HG03095 (cell line): Measurements from ENCODE around the gene COL6A1.

Source experiments
- ATAC-seq: cut with Tn5 transposase; IDR thresholded peaks from one replicate; pipeline ENCODE4 v1.9.1; 2021; ENCODE audit warnings: moderate library complexity; ENCODE audit not compliant: unreplicated experiment

The COL6A1 gene

DNA sequence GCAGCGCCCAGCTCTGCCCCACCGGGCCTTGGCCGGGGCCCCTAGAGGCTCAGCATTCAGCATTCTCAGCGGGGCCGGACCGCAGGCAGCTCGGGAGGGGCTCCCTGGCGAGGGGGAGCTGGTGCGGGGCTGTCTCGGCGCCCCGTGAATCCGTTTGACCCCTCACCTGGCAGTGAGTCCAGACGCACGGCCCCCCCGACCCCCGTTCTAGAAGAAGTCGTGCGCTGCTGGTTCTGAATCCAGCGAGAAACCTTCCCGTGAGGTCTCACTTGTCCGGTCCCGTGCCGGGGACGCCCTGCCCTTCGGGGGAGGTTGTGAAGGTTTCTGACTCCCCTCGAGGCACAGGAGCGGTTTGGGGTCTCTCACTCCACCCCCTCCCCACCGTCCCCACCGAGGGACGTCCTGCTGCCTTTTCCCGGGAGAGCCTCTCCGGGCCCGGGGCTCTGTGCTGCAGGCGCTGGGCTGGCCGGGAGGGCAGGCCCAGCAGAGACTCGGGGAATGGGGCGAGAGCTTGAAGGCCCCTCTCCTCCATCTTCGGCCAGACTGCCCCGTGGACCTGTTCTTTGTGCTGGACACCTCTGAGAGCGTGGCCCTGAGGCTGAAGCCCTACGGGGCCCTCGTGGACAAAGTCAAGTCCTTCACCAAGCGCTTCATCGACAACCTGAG lies 655 bp downstream of the COL6A1 start:
- ATAC-seq: no peak

DNA sequence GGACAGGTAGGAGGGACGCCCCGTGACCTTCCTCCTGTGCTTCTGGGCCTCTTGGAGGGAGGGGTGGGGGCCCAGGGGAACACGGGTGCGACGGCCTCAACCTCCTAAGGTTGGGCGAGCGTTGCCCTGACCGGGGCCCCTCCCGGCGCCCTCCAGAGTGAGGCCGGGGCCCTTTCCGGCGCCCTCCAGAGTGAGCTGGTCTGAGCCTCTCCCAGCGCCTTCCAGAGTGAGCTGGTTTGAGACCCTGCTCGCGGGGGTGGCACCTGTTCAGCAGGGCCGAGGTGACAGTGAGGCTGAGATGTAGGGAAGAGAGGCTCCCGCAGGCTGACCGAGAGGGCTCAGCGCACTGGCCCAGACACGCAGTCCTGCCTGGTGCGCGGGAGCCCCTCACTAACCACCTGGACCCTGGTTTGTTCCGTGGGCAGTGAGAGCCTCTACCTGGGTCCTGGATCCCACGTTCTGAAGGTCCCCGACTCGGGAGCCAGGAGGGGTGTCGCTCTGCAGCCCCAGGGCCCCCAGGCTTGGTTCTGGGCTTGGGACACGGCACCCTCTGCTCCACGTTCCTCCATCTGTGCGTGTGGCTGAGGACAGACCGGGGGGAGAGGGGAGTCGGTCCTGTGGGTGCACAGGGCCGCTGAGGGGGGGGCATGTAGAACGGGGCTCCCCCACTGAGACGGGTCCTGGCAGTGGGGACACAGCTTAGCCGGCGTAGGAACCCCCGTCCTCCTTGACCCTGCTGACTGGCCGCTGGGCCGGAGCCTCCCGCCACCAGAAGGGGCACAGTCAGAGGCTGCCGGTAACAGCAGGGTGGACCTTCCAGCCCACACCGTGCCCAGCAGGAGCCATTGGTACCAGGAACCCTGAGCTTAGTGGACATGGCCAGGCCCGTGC lies 1.4 kb downstream of the COL6A1 start:
- no peak for ATAC-seq

DNA sequence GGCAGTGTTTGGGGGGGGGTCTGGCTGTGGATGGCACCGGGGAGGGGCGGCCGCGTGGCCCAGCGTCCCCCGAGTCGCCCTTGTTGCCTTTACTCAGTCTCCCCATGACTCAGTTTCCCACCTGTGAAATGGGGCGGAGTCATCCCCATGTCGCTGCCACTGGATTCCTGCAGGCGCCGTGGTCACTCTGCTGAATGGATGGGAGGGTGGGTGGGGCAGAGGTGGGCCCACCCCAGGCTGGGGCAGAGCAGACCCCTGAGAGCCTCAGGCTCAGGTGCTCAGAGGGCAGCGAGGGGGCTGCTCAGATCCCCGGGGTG lies 2.0 kb downstream of the COL6A1 start:
- ATAC-seq: no peak

DNA sequence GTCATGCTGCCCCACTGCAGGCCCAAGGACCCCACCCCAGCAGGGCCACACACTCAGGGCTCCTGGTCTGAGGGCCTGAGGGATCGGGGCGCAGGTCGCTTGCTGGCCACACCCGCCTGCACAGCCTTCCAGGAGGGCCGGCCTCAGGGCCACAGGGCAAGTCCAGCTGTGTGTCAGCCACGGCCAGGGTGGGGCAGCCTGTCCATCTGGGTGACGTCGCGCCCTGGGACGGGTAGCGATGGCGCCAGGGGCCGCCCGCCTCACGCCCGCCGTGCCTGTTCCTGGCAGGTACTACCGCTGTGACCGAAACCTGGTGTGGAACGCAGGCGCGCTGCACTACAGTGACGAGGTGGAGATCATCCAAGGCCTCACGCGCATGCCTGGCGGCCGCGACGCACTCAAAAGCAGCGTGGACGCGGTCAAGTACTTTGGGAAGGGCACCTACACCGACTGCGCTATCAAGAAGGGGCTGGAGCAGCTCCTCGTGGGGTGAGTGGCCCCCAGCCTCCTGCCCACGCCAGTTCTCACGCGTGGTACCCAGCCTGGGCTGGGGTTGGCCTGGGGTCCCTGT lies 2.5 kb downstream of the COL6A1 start:
- ATAC-seq: no peak

DNA sequence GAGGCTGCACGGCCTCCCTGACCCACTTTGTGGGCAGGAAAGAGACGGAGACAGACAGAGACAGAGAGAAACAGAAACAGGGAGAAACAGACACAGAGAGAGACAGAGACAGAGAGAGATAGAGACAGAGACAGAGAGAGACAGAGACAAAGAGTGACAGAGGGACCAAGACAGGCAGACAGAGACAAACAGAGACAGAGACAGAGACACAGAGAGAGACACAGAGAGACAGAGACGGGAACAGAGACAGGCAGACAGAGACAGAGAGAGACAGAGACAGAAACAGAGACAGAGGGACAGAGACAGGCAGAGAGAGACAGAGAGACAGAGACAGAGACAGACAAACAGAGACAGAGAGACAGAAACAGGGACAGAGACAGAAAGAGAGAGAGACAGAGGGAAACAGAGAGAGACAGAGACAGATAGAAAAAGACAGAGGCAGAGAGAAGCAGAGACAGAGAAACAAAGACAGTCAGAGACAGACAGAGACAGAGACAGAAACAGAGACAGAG lies 3.1 kb downstream of the COL6A1 start:
- no peak for ATAC-seq

DNA sequence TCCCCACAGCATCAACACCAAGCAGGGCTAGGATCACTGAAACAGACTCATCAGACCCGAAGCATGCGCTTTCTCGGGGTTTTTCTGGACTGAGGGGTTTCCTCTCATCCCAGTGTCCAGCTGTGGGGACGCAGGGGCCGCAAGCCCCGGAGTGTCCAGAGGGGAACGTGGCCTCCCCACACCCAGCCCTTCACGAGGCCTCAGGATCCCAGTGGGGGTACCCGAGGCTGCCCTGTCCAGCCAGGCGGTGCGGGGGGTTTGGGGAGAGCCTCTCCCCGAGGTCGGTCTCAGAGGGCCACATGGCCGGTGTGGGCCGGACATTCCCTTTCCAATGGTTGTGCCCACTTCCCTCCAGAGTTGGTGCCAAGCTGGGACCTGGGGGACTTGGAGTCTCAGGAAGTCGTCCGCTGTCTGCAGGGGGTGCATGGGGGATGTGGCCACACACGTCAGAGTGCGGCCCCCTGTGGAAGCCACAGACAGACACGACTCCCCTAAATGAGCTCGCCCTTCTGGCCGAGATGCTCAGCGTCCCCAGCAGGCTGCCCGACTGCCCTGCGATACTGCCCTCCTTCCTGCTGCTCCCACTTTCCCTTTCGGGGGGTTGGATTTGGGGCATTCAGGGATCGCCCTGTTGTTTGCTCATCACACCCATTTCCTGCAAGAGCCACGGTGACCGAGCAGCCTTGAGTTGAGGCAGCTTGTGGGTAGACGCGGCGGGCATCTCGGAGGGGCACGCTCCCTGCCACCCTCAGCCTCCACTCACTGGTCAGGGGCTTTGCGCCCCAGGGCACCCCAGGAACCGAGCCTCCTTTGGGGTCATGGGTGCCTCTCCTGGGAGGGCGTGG lies 4.1 kb downstream of the COL6A1 start:
- ATAC-seq: no peak

DNA sequence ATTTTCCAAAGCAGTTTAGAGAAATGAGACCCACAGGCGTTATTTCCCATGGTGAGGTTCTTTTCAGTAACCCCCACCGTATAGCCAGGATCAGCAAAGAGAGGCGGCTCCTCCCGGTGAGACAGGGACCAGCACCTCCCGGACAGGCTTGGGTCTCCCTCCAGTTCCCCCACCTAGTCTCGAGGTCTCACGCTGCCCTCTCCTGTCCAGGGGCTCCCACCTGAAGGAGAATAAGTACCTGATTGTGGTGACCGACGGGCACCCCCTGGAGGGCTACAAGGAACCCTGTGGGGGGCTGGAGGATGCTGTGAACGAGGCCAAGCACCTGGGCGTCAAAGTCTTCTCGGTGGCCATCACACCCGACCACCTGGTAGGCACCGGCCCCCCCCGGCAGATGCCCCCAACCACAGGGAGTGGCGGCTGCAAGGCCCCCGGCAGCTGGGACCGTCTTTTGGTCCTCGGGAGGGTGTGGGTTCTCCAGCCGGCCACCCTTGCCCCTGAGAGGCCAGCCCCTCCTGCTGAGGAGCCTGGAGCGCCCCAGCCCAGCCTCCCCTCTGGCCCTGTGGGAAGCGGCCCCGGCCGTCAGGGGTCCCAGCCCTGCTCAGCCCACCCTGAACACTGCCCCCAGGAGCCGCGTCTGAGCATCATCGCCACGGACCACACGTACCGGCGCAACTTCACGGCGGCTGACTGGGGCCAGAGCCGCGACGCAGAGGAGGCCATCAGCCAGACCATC lies 4.9 kb downstream of the COL6A1 start:
- no peak for ATAC-seq

DNA sequence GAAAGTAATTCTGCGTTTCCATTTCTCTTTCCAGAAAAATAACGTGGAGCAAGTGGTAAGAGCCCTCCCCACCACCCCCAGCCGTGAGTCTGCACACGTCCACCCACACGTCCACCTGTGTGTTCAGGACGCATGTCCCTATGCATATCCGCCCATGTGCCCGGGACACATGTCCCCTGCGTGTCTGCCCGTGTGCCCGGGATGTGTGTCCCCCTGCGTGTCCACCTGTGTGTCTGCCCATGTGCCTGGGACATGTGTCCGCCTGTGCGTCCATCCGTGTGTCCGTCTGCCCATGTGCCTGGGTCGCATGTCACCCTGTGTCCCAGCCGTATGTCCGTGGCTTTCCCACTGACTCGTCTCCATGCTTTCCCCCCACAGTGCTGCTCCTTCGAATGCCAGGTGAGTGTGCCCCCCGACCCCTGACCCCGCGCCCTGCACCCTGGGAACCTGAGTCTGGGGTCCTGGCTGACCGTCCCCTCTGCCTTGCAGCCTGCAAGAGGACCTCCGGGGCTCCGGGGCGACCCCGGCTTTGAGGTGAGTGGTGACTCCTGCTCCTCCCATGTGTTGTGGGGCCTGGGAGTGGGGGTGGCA lies 5.6 kb downstream of the COL6A1 start:
- no peak for ATAC-seq

DNA sequence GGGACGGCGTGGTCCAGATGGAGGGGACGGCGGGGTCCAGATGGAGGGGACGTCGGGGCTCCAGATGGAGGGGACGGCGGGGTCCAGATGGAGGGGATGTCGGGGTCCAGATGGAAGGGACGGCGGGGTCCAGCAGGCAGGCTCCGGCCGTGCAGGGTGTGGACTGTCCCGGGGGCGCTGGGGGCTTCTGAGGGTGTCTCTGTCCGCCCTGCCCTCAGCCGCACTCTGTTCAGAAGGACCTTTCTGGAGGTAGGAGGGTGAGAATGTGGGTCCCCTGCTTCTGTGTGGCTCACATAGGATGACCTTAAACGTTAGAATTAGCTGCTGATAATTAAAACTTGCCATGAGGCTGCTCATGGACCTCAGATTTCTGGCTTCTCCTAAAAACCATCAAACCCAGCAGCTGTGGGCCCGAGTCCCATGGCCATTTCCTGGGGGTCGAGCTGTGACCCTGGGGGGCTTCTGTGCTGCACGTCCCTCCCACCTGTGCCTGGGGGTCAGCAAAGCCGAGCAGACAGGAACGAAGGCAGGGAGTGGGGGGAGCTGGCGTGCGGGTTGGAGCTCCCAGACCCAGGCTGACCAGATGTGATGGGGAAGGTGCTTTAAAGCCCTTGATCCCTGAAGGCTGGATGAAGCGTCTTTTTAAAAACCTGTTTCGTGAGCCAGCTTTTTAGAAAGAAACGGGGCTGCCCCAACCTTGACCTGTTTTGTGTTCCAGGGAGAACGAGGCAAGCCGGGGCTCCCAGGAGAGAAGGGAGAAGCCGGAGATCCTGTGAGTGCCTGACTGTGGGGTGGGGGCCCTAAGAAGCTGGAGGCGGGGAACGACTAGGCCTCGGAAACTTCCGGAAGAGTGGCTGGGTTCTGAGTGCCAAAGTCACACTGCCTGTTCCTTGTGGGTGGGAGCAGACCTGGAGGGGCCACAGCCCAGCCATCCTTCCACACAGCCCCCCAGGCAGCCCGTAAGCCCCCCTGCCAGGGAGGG lies 7.1 kb downstream of the COL6A1 start:
- ATAC-seq: no peak

DNA sequence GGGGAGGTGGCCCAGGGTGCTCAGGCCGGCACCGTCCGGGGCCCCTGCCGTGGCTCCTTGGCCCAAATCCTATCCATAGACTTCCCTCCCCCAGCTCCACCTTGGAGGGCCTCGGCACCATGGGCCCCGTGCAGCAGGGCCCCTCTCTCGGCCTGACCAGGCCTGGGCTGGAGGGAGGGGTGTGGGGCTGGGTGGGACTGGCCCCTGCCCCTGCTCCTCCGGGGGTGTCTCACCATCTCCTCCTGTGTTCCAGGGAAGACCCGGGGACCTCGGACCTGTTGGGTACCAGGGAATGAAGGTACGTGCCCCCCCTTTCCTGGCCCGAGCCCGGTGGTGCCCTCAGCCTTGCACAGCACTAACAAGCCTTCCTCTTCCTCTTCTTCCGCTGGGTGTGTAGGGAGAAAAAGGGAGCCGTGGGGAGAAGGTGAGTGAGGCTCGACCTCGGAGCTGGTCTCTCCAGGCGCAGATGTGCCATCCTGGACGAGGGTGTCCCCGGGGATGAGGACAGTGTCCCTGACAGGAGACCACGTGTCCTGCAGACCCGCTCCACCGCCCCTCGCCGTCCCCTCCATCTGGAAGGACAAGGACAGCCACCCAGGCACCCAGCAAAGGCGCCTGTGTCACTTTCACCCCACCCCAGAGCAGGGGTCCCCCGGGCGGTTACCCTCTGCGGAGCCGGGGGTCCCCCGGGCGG lies 7.9 kb downstream of the COL6A1 start:
- no peak for ATAC-seq

DNA sequence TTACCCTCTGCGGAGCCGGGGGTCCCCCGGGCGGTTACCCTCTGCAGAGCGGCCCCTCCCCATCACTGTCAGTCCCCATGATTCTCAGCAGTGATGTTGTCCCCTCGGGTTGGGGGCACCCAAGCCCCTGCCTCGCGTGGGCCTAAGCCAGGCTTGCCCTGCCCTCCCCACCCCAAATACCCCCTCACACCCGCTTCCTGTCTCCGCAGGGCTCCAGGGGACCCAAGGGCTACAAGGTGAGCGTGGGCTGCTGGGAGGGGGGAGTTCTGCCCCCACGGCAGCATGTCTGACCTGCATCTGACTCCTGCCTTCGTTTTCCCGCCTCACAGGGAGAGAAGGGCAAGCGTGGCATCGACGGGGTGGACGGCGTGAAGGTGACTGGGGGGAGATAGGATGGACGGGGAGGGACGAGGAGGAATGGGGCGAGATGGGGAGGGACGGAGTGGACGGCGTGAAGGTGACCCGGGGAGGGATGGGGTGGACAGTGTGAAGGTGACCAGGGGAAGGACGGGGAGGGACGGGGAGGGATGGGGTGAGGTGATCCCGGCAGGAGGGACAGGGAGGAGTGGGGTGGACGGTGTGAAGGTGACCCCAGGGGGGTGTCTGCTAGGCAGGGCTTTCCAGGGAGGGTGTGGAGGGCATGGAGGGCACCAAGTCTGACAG lies 8.6 kb downstream of the COL6A1 start:
- no peak for ATAC-seq

DNA sequence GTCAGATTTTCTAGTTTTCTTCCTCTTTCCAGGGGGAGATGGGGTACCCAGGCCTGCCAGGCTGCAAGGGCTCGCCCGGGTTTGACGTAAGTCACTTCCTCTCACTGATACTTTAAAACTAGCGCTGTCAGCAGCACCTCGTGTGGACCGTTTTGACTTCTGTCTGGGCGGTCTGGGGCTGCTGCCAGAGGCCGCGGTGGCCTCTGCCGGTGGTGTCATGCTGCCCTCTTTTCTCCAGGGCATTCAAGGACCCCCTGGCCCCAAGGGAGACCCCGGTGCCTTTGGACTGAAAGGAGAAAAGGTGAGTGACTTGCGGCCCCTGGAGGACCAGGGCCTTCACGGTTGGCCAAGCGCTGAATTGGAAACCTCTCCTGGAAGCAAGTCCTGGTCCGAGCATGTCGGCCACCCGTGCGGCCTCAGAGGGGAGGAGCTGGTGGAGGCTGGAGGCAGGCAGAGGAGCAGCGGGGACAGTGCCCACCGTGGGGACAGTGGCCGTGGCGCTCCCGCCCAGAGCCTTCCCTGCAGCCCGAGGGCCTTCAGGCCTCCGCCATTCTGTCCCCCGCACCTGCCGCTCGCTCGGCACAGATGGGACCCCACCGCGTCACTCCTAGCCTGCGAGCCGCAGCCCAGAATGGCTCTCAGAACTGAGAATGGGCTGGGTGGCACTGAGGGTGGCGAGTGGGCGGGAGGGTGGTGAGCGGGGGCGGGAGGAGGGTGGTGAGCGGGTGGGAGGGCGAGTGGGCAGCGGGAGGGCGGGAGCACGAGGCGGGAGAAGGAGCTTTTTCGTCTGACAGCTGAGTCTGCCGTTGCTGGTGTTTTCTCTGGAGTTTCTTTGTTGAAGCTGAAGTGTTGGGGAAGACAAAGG lies 9.4 kb downstream of the COL6A1 start:
- no peak for ATAC-seq

DNA sequence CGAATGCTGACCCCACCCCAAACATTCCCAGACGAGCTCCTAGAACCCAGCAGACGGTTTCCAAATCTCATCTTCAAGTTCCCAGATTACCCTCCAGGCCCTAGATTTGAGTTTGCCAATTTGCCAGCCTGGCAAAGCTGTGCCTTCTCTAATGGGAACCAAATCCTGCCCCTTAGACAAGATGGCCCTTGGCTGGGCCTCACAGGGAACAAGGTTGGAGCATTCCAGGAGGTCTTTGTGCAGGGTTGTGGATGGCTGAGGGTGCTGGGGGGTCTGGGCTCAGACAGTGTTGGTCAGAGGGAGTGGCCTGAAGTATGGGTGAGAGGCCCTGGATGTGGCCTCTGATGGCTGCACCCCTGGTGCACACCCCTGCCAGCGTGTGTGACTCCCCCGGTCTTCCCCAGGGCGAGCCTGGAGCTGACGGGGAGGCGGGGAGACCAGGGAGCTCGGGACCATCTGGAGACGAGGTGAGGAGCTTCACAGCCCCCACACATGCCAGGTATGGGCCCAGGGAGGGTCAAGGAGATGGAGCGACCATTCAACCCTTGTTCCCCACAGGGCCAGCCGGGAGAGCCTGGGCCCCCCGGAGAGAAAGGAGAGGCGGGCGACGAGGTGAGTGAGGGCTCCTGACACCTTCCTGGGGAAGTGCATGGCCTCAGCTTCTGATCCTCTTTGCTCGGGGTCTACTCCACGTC lies 10.2 kb downstream of the COL6A1 start:
- no peak for ATAC-seq

DNA sequence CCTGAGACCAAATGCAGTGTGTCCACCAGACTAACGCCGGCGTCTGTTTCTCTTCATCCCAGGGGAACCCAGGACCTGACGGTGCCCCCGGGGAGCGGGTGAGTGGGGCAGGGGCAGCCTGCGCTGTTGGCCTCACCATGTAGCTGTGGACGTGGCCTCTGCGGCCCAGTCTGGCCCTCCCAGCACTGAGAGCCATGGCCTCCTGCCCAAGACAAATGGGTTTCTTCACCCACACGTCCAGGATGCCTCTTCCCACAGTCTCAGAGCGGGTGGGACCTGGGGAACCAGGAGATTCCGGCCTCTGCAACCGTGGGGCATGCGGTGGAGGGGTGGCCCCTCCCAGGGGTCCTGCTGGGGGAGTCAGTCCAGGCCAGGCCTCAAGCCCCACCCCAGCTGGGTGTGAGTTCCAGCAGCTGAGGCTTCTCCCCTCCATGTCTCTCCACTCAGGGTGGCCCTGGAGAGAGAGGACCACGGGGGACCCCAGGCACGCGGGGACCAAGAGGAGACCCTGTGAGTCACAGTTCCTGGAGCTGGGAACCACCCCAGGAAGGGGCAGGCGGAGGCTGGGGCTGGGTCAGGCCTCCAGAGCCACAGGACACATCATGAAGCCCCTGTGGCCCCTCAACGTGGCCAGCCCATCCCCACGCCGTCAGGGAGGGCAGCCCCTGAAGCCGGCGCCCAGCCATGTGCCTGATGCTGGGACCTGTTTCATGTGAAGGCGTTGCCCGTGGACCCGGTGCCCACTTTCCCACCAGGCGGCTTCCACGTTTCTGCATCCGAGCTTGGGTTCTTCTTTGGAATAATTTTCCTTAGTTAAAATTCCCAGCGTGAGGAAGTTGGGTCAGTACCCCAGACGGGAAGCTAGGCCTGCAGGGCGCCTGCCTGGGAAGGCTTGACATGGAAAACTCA lies 11.0 kb downstream of the COL6A1 start:
- ATAC-seq: no peak
